GM18907 (cell line): Measurements from ENCODE around the gene GTPBP3.
A peak's percentile ranks its signal among the peaks of the same experiment; 100 is the strongest.
"Not testable (repeated sequence)": the region's sequence is repeated elsewhere in the genome, so short reads cannot be mapped to it uniquely, and the experiment has no call there.

Source experiments
- ATAC-seq: cut with Tn5 transposase; IDR thresholded peaks from one replicate; pipeline ENCODE4 v1.9.1; 2021; ENCODE audit warnings: mild to moderate bottlenecking, moderate library complexity; ENCODE audit not compliant: unreplicated experiment

GTPBP3 gene

DNA sequence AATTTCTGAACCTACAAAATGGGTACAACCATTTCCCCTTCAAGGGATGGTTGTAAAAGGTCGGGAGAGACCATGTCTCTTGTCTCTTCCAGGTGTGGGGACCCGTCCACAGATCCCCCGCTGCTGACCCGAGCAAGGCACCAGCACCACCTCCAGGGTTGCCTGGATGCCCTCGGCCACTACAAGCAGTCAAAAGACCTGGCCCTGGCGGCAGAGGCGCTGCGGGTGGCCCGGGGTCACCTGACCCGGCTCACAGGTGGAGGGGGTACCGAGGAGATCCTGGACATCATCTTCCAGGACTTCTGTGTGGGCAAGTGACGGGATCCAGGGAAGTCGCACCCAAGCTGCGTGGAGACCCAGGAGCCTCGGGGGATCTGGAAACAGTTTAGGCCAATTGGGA, 4.0 kb downstream of the GTPBP3 start:
- ATAC-seq = no peak

GRCh38 chr19:17341845-17342244, 4.5 kb downstream of the GTPBP3 start:
- no peak for ATAC-seq

- ATAC-seq = no peak
Observed at GRCh38 chr19:17346109-17346671, 8.8 kb downstream of the GTPBP3 start.

DNA sequence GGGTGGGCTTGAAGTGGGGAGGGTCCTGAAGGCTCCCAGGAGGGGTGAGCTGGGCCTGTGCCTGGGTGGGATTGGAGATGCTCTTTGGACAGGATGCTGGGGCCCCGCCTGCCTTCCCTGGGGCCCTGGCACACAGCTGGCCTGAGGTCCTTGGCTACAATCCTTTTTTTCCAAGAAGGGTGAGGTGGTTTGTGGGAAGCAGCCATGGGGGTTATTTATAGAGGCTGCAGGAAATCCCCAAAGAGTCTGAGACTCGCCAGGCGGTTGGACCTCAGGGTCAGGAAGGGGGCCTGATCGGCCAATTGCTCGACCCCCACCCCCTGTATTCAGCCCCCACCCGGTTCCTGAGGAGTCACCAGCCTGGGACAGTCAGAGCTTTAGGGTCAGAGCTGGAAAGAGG, 10.0 kb downstream of the GTPBP3 start:
- no peak for ATAC-seq

DNA sequence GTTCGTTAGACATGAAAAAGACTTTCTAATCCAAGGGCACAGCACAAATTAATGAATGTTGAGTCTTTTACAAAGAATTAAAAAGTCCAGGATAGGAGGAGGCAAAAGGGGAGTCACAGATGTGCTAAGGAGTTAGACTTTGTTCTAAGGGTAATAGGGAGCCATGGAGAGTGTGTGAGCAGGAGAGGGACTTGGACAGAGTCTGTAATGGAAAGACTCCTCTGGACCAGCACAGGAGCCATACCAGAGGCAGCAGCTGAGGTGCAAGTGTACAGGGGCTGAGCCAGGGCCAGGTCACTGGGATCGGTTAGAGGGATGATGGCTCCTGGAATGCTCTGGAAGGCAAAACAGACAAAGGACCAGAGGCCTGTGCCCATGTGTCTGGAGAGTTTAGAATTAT, 10.5 kb downstream of the GTPBP3 start:
- no peak for ATAC-seq

DNA sequence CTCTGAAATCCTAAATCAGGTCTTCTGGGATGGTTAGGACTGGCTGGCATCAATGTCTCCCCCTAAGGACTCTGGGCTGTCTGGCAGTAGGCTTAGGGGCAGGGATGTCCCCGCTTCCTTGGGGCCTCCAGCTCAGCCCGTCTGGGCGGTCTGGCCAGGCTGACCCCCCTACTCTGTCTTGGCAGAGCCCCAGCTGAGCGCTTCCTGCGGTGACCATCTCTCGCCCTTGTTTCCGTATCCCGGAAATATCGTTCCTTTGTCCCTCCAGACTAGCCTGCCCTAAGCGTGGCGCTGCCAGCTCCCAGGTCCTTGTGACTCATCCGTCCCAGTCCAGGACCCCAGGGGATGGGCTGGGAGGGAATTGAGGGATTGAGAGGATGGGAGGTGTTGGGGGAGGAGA, 11.3 kb downstream of the GTPBP3 start:
- ATAC-seq = no peak

- no peak for ATAC-seq
Observed at GRCh38 chr19:17351815-17352435, 14.6 kb downstream of the GTPBP3 start.

GRCh38 chr19:17352608-17353280, 15.4 kb downstream of the GTPBP3 start:
- ATAC-seq = no peak

DNA sequence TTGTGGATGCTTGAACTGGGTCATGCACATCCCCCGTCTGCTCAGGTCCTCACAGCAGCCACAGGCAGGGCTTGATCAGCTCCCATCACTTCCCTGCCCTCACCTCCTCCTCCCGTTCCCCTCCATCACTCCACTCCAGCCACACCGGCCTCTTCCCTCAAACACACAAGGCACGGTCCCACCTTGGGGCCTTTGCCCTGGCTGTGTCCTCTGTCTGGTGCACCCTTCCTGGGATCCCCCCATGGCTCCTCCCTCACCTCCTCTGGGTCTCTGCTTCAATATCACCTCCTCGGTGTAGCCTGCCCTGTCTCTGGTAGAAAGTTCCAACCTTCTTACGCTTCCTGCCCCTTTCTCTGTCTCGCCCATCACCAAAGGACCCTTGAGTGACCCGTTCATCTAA, 16.0 kb downstream of the GTPBP3 start:
- ATAC-seq = no peak

DNA sequence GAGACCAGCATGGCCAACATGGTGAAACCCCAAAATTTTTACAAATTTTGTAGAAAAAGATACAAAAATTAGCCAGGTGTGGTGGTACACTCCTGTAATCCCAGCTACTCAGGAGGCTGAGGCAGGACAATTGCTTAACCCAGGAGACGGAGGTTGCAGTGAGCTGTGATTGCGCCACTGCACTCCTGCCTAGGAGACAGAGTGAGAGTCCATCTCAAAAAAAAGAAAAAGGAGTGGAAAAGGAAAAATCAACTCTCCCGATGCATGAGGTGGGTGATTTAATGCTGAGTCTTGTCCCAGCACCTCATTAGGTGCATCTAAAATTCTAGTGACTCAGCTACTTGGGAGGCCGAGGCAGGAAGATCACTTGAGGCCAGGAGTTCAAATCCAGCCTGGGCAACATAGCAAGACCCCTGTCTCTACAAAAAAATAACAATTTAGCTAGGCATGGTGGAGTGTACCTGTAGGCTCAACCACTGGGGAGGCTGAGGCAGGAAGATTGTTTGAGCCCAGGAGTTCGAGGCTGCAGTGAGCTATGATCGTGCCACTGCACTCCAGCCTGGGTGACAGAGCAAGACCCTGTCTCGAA, 19.8 kb downstream of the GTPBP3 start:
- ATAC-seq = no peak

DNA sequence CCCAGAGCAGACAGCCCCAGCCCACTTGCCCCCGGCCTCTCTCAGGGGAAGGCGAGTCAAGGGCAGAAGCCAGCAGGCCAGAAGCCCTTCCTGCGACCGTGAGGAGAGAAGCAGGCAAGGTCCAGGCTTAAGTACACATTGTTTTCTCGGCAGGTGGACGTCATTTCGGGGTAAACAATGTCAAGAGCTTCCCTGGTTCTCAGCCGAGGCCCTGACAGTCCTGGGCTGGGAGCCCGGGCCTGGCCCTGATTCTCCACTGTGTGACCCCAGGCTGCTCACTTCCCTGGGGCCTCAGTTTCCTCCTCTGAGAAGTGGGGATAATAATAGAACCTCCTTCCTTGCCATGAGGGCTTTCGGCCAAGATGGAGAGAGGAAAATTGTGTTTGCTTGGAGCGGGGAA, 20.4 kb downstream of the GTPBP3 start:
- ATAC-seq = no peak

DNA sequence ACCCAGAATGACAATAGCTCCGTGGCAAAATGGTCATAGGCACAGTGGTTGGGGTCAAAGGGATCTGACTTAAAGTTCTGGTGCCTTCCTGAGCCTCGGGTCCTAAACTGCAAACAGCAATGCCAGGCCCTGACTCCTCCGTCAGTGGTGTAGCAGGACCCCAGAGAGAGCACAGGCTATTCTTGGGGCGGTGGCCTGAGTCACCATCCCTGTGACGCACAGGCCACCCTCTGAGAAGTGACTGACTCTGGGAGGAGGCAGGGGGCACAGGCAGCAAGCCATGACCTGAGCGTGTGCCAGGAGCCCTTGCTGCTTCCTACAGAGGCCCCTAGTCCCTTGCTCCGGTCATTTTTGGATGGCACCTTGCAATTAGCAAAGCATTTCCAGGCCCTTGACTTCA, 21.0 kb downstream of the GTPBP3 start:
- ATAC-seq = no peak

- no peak for ATAC-seq
Observed at GRCh38 chr19:17359905-17360800, 22.8 kb downstream of the GTPBP3 start.

GRCh38 chr19:17363852-17364605, 26.7 kb downstream of the GTPBP3 start:
- not testable (repeated sequence) for ATAC-seq

- no peak for ATAC-seq
Observed at GRCh38 chr19:17365361-17365760, 28.0 kb downstream of the GTPBP3 start.

GRCh38 chr19:17370026-17370587, 32.8 kb downstream of the GTPBP3 start:
- ATAC-seq = peak; percentile 84

DNA sequence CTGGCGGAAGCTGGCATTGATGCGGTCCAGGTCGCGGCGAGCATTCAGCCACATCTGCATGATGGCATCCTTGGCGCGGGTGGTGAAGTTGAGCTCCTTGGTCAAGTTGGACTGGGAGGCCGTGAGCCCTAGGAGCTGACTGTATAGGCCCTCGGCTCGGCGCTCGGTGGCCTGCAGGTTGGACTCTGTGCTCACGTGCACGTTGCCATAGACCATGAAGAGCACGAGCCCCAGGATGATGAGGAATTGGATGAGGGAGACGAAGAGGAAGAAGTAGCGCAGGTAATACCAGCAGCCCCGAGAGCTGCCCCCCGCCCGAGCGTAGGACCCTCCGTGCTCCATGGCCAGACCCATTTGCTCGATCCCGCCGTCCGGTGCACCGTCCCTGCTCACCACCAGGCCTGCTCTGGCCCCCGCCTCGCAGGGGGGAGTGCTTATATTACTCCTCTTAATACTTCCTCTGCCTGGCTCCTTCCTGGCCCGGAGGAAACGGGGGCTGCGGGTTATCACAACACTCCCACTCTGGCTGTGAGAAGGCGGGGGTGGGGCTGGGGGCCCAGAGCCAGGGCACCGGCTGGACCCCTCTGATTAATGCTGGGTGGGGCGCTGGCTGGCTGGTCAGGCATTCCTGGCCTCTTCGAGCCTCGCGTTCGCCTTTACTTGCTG, 39.7 kb downstream of the GTPBP3 start, which contains the start of gene PLVAP:
PLVAP (minus strand) TSS at position 408 of the 666 bp plus-strand sequence; CDS start at position 354, 54 bp downstream.
- no peak for ATAC-seq

DNA sequence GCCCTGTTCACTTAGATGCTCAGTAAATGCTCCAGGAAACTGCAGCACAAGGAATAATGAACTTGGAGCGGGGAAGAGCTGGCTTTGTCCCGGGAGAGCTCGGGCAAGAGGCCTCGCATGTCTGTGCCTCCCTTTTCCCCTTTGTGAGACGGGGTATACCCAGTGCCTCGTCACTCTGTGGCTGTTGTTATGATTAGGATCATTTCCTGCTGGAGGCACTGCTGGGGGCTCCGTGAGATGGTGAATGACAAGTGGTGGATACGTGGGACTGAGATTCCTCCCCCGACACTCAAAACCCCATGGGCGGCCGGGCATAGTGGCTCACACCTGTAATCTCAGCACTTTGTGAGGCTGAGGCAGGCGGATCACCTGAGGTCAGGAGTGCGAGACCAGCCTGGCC, 40.9 kb downstream of the GTPBP3 start:
- no peak for ATAC-seq

GRCh38 chr19:17379221-17379631, 41.9 kb downstream of the GTPBP3 start:
- no peak for ATAC-seq
